Suppressor macrophage (primary cell): ENCODE data around the gene AREG.

Source experiments
- DNase-seq, 4 experiments: peaks; one replicate each; pipeline ENCODE4 v3.0.0-alpha.2; 2020 to 2022

The AREG gene

DNA sequence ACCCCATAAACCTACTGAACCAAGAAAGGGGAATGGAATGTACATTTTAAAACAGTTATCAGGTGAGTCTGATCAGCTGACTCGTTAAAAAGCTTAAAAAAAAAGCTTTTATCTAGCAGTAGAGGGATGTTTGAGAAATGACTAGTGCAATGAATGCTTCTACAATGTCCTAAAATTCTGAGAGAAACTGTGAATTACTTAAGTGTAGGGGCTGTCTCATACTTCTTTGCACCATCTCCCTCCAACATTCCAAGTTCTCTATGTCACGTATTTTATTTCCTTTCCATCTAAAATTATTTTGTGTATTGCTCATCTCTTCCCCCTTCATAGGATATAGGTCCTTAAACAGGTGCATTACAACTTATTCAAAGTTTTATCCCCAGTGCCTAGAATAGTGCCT, 11.9 kb upstream of the AREG start:
- no peak for DNase-seq

DNA sequence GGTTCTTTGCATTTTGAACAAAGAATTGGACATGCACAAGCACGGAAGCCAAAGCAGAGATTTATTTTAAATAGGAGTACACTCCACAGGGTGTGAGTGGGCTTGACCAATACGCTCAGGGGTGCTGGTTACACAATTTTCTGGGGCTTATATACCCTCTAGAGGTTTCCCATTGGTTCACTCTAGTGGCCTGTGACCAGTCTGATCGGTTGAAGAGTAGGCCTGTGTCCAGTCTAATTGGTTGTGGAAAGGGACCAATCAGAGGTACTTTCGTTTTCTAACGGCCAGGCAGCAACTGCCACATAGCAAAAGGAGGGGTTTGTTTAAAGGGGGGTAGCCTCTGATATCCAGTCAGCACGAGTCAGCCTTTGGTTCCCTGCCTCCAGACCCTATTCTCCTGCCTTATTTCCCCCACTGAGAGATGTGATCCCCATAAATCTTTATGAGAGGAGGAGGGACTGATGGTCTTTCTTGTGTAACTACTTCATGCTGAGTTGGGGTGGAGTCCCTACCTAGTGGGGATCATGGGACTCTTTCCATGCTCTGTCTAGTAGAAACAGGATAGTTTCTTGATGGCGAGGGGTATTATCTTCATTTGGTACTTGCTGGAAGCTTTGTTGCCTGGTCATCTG, 11.3 kb upstream of the AREG start:
- no peak for DNase-seq

DNA sequence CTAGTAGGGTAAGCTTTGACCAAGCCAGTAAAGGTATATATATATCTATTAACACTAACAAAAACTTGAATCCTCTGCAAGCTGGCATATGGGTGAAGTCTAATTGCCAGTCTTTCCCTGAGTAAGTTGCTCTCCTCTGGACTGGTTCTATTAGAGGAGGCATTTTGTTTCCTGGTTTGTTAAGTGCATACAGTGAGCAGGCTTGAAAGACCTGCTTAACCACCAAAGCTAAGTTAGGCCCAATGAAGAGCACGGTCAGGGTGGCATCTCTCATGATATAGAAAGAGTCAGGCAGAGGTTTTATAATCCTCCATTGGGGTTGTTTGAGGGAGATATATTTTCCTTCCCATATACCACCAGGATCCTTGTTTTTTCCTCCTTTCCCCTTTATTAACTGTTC, 9.6 kb upstream of the AREG start:
- no peak for DNase-seq

DNA sequence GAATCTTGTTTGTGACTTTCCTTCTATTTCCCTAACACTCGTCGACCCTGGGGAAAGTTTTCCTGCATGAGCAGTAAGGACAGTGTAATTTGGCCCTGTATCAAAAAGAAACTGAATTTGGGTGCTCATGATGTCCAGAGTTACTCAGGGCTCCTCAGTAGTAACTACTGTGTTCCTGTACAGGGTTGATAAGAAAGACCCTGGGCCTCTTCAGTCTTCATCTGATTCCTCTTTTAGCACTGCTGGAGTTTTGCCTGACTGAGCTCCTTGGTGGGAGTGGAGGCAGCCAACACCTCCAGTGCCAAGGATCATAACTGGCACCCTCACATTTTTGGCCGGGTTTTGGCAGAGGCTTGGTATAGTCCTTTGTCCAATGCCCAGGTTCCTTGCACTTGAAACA, 7.1 kb upstream of the AREG start:
- no peak for DNase-seq

DNA sequence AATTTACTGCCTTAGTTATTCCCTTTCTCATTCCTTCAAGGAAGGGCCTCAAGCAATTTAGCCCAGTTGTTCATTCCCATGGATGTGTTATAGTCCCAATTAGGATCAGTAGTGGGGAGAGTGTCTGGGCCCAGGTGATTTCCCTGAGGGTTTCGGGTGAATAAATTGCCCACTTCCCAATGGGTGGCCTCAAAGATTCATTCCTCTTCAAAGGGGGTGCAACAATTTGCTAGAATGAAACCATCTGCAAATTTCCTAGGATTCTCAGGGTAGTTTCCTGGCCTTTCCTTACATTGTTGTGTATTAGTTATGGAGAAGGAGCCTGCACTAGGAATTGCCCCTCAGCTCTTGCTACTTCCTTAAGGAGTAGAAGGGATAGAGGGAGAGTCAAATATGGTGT, 6.3 kb upstream of the AREG start:
- DNase-seq: no peak

DNA sequence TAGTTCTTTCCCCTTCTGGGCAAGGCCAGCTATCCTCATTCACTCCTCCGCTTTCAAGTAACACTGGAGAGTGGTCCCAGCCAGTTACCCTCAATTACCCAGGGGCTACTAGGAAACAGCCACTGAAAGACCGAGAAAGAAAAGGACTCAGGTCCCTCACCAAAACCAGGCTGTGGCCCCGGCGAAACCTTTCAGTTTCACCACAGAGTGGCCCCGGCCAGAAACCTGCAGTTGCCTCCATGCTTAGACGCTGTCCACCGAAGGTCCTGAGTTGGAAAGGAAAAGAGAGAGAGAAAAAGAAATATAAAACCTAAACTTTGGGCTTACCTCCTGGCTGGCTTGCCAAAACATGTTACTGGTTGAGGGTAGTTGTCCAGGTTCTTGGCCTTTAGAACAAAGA, 5.0 kb upstream of the AREG start:
- no peak for DNase-seq

DNA sequence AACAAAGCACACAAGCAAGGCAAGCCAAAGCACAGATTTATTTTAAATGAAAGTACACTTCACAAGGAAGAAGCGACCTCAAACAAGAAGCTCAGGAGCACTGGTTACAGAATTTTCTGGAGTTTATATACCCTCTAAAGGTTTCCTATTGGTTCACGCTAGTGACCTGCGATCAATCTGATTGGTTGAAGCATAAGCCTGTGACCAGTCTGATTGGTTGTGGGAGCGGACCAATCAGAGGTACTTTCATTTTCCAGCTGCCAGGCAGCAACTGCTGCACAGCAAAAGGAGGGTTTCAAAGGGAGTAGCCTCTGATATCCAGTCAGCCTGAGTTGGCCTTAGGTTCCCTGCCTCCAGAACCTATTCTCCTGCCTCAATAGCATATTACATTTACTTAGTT, 4.6 kb upstream of the AREG start:
- no peak for DNase-seq

DNA sequence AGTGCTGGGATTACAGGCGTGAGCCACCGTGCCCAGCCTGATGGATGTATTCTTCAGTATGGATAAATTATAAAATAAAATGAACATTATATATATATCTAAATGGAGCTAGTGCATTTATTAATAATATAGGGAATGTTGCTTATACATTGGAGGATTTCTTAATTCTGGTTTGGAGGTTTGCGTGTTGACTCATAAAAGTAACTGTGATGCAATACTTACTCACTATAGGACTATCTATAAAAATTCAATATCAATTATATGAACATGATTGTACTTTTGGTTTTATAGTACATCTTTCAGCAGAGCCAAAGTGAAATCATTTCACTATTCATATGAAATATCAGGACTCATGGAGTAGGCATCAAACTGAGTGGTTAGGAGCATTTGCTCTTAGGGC, 3.2 kb upstream of the AREG start:
- DNase-seq: no peak

DNA sequence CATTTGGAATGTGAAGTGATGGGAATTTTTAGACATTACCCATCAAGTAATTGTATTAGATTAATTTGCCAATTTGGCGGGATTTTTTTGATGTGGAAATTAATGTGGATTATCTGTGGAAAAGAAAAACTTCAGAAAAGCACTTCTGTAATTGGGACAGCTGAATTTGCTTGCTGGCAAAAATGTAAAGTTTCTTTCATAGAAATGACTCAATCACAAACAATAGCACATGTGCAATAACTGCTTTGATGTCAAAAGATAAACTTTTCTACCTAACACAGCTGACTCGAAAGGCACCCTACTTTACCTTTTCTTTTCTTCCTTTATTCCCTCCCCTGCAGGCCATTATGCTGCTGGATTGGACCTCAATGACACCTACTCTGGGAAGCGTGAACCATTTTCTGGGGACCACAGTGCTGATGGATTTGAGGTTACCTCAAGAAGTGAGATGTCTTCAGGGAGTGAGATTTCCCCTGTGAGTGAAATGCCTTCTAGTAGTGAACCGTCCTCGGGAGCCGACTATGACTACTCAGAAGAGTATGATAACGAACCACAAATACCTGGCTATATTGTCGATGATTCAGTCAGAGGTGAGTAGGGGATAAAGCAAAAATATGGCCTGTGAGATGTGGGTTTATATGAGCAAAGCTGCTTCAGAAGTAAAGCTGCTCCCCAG, 1.4 kb downstream of the AREG start:
- no peak for DNase-seq

DNA sequence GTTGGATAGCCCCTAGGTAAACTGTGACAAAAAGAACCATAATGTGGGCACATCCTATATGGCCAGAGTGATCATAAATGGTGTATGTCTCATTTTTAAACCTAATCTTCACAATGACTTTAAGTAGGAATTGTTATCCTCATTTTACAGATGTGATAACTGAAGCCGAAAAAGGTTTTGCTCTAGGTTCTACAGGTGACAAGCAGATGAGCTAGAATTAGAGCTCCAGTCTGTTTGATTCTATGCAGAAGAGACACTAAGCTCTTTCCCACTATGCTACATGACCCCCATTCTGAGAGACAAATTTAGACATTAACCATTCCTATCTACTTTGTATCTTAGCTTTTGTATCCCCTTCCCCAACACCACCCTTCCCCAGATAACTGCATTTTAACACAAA, 2.0 kb downstream of the AREG start:
- DNase-seq: no peak

DNA sequence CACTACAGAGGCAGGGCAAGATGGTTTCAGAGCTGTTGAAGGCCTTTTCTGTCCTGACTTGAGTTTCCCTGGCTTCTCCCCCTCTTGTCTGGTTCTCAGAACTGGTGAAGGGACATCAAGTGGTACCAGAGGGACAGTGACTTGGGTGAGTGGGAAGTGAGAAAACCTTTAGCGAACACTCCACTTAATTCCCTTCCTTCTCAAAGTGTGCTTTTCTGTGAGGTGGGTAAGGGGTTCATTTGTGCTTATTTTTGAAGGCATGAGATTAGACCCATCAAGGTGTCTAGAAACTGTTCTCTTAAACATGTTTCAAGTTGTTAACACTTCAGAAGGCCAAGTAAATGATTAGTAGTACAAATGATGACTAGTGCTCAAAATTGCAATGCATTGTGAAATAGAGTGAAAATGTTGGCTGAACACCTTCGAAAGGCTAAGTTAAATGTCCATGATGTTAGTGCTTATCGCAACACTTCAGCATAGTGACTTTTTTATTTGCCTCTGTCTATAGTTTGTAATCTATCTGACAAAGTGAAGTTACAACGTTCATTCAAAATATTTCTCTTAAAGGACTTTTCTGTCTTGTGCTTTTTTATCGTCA, 2.8 kb downstream of the AREG start:
- DNase-seq: no peak

DNA sequence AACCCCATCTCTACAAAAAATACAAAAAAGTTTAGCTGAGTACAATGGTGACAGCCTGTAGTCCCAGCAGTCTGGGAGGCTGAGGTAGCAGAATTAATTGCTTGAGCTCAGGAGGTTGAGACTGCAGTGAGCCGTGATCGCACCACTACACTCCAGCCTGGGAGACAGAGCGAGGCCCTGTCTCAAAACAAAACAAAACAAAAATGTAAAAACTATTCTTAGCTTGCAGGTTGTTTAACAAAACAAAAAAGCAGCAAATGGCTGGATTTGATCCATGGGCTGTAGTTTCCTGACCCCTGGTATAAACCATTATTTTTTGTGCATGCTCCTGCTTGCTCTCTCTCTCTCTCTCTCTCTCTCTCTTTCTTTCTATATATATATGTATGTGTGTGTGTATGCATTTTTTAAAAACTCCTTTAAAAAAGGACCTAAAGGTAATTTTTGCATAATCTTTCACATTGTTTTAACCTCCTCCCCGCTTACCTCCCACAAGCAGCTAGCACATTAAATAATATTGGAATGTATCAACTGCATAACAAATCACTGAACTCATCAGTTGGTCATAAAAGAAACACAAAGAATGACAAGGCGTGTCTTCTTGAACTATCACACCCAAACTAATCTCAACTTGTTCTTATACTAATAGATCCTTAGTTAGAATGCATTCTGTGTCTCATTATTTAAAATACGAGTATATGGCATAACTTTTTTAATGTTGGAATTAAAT, 4.8 kb downstream of the AREG start:
- no peak for DNase-seq

DNA sequence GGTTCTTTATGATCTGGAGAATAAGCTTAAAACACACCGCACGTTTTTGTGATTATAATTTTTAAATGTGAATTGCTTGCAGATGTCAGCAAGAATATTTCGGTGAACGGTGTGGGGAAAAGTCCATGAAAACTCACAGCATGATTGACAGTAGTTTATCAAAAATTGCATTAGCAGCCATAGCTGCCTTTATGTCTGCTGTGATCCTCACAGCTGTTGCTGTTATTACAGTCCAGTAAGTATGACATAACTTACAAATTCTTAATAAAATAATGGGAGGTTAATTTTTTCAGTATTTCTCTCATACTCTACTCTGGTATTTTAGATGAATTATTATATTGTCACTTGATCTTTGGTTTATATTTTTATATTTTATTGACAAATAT, 5.4 kb downstream of the AREG start:
- no peak for DNase-seq

DNA sequence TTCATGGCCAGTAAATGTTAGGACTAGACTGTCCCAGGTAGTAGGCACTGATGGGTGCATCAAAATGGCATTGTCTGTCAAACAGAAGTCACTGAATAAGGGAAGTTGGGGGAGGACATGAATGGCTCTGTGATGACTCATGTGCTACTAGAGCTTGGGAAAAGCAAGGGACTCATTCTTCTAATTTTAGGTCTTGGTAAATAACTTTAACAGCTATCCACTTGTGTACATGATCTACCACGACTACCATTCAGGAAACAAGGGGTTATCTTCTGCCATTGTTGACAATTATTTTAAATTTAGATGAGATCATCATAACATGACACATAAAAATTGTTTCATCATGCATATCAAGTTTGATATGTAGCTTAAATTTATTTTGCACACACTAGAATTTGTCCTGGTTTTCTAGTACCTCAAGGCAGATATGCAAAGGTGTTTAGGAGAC, 6.3 kb downstream of the AREG start:
- peak; percentile 52 to 89 (median 73) for DNase-seq

DNA sequence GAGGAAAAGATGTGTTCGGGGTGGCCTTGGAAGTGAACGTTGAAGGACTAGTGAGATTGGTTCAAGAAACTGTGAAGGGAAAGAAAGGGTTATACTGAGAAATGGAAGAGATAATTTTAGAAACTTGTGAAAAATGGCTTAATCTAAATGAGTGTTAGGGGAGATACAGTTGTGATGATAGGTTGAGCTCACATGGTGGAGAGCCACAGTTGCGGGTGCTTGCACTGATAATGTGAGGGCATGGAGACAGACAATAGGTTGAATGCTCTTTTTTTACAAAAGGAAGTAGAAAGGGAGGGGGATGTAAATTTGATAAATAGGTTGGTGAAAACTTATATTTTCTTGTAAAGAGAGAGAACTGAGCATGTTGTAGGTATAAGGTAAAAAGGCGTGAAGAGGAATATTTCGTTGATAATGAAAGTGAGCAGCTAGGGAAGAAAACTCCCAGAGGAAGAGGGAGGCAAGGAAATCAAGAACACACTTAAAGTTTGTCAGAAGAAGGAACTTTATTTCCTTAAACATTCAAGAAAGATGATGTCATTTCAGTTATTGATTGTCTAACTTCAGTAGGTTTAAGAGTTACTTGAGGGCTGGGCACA, 8.2 kb downstream of the AREG start:
- no peak for DNase-seq

DNA sequence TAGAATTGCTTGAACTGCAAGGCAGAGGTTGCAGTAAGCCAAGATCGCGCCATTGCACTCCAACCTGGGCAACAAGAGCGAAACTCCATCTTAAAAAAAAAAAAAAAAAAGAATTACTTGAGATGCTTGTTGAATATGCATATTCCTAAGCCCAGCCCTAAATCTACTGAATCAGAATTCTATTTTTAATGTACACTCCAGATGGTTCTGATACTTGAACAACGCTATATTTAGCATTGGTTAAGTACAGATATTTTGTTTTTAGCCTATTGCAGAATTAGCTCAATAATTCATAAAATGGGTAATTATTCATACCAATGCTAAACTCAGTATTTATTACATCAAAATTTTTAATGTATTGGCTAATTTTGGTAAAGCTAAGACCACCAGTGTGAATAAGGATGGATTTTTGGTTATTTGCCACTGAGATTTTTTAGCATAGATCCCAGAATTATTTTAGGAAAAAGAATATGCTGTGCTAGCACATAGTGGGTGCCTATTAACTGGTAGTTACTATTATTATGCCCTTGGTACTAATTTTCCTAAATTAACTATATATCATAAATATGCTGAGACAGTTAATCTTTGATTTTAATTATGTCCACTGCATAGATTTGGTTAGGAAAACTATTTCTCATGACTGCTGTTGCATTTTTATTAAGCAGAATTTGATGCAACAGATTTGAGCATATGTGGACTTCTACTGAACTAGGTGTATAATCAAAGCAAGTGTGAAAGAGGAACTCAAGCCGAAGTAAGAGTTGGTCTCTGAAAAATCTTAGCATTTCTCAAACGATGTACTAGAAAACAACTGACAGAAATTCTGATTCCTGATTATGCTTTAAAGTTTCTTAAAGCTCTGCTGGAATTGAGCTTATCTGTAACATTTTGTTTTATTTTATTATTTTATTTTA, 9.2 kb downstream of the AREG start:
- no peak for DNase-seq

DNA sequence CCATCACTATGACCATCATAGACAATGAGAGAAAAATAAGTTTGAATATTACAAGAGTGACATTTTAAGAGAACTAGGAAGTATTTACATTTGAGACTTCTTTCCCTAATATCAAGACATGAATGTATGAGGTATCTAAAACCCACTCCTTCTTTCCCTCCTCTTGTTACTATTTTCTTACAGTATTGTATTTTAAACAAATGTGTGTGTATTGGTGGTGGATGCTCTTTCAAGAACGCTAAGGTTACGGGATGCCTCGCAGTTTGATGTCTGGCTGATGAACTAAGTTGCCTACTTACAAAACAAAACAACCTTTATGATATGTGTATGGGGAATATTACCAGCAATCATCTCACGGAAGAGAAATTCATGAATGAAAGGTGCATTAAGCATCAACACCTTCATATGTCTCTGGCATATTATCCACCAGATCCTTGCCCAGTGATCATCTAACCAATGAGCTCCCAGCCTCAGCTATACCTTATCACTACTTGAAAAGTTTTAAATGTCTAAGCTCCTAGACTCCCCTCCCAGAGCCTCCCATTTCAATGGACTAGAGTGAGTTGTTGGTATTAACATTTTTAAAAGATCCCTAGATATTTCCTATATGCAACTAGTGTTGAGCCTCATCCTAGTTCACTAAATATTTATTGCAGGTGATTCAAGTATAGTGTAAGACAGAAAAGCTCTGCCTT, 10.6 kb downstream of the AREG start:
- DNase-seq: no peak

DNA sequence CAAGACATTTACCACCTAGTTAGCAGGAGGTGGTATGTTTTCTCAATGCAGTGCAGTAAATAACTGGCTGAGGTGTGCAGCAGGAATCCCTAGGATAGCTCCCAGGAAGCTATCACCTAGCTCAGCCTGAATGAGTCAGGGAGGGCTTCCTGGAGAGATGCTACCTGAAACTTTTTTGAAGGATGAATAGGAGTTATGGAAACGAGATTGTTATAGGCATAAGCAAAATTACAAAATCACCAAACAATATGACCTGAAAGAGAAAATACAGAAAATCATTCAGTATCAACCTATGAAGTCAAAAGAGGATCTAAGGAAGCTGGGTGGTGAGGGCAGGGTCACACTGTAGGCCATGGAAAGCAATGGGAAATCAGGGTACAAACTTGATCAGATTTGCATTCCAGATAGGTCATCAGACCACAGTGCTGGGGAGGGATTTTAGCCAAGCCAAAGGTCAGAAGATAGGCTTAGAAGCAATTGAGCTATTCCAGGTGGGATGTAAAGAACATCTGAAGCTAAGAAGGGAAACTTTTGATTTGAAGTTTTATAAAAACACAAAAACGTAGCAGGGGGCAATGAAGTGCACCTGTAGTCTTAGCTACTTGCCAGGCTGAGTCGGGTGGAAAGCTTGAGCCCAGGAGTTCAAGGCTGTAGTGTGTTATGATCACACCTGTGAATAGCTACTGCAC, 11.3 kb downstream of the AREG start:
- no peak for DNase-seq

DNA sequence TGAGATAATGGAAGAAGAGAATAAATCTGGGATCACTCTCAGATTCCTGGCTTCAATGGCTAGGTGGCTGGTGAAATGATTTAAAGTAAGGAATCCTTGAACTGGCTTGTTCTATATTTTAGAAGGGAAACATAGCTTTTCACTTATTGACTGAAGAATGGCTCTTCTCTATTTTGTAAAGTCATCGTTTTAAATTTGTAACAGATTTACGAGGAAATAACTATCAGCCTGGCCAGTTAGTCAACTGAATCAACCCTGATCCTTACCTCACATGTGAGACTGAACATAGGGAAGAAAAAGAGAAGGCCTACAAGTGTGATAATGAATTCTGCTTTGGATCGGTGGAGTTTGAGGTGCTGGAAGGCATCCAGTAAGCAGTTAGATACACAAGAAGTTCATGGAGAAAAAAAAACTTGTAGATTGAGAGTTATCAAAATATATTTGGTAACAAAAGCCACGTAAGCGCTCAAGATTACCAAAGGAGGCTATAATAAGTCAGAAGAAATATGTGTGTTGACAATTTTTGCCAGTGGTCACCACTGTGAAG, 12.0 kb downstream of the AREG start:
- no peak for DNase-seq

DNA sequence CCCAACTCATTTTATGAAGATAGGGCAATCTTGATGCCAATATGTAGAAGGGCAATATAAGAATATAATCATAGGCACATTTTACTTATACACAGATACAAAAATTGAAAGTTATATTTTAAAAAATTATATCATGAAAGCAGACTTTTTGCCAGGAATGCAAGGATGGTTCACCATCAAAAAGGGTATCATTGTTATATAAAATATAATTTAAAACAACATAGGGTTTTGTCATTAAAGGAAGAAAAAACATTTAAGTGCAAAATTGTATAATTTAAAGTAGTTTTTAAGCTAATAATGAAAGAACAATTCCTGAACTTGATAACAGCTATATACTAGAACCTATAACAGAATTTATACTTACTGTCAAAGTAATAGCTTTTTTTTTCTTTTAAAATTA, 15.9 kb downstream of the AREG start:
- DNase-seq: no peak

DNA sequence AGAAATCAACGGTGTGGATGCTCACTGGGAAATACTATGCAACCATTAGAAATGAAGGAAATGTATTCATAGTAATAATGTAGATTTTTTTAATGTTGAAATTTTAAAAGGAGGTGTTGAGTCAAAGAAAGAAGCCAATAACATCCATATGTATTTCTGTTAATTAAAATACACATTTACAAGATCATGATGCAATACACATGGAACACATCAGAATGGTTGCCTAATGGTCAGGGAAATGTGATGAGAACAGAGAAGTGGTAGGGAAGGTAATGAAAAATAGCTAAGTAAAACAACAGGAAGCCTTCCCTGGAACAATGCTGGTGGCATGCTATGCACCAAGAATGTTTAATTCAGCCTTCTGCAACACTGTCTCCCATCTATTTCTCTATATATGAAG, 18.2 kb downstream of the AREG start:
- no peak for DNase-seq
